ENCODE measurements around the gene SYT13. TPM values are rescaled to one million over a fixed set of nuclear protein-coding genes. Genes with fewer than 3 reads are reported as not detected.
A peak's percentile ranks its signal among the peaks of the same experiment; 100 is the strongest.
"Not testable (repeated sequence)": the region's sequence is repeated elsewhere in the genome, so short reads cannot be mapped to it uniquely, and the experiment has no call there.

The SYT13 gene
- total RNA-seq, 1 donor from 2014 or later, result 0.05 TPM

GRCh38 chr11:45250035-45250718, 36.0 kb downstream of the SYT13 start:
- no peak for DNase-seq (ENCODE audit: low read depth)

- DNase-seq (ENCODE audit: low read depth), result not testable (repeated sequence)
Measured at GRCh38 chr11:45249372-45249771, 36.8 kb downstream of the SYT13 start.

GRCh38 chr11:45248501-45249011, 37.6 kb downstream of the SYT13 start:
- no peak for DNase-seq (ENCODE audit: low read depth)

- no peak for DNase-seq (ENCODE audit: low read depth)
Measured at GRCh38 chr11:45247433-45247832, 38.7 kb downstream of the SYT13 start.

GRCh38 chr11:45246241-45246640, 39.9 kb downstream of the SYT13 start:
- DNase-seq (ENCODE audit: low read depth), result no peak

GRCh38 chr11:45245218-45246045, 40.7 kb downstream of the SYT13 start:
- DNase-seq (ENCODE audit: low read depth), result no peak

GRCh38 chr11:45243967-45244366, 42.2 kb downstream of the SYT13 start:
- no peak for DNase-seq (ENCODE audit: low read depth)

- no peak for DNase-seq (ENCODE audit: low read depth)
Measured at GRCh38 chr11:45239733-45240132, 46.4 kb downstream of the SYT13 start.

- peak; percentile 26 for DNase-seq (ENCODE audit: low read depth)
Measured at GRCh38 chr11:45238724-45239123, 47.4 kb downstream of the SYT13 start.

- DNase-seq (ENCODE audit: low read depth), result no peak
Measured at GRCh38 chr11:45237711-45238315, 48.3 kb downstream of the SYT13 start.

GRCh38 chr11:45234306-45235006, 51.7 kb downstream of the SYT13 start:
- DNase-seq (ENCODE audit: low read depth), result no peak

GRCh38 chr11:45233804-45234170, 52.4 kb downstream of the SYT13 start:
- DNase-seq (ENCODE audit: low read depth), result no peak

GRCh38 chr11:45233121-45233803, 52.9 kb downstream of the SYT13 start:
- DNase-seq (ENCODE audit: low read depth), result peak; percentile 62

- DNase-seq (ENCODE audit: low read depth), result no peak
Measured at GRCh38 chr11:45232341-45233080, 53.6 kb downstream of the SYT13 start.

GRCh38 chr11:45229401-45230020, 56.6 kb downstream of the SYT13 start:
- no peak for DNase-seq (ENCODE audit: low read depth)

- DNase-seq (ENCODE audit: low read depth), result no peak
Measured at GRCh38 chr11:45227836-45228235, 58.3 kb downstream of the SYT13 start.

- DNase-seq (ENCODE audit: low read depth), result no peak
Measured at GRCh38 chr11:45226901-45227300, 59.2 kb downstream of the SYT13 start.

- no peak for DNase-seq (ENCODE audit: low read depth)
Measured at GRCh38 chr11:45225961-45226871, 59.9 kb downstream of the SYT13 start.

GRCh38 chr11:45225277-45225676, 60.9 kb downstream of the SYT13 start:
- no peak for DNase-seq (ENCODE audit: low read depth)
